Astrocyte of the spinal cord (primary cell): ENCODE data around the gene CASQ2.

ENCODE experiments used
- DNase-seq: peaks from one replicate; pipeline ENCODE4 v3.0.0; 2011; ENCODE audit warnings: low read depth, low spot score
- H3K4me3 ChIP-seq: 2 replicates; pipeline ENCODE4 v1.5.1; 2011; ENCODE audit warnings: low read depth, mild to moderate bottlenecking, low read length, moderate library complexity
- CTCF ChIP-seq: IDR thresholded peaks from 2 replicates; pipeline ENCODE4 v1.5.1; 2012; ENCODE audit warnings: low read depth, mild to moderate bottlenecking, low read length, inconsistent platforms
- in situ Hi-C: cut with HindIII; loops from 2 replicates; pipeline ENCODE4 v1.10.0; 2017; ENCODE audit warnings: low sequenced_read_pairs

The CASQ2 gene

GRCh38 chr1:115796036-115796435 lies 27.5 kb upstream of the CASQ2 start:
- no peak for DNase-seq
- TF ChIP-seq CTCF = no peak
- in situ Hi-C loops = no loop called here
- no peak overlapping the region for H3K4me3 ChIP-seq

- in situ Hi-C loops = no loop called here
- H3K4me3 ChIP-seq = no peak overlapping the region
- no peak for TF ChIP-seq CTCF
- DNase-seq = no peak
Observed at GRCh38 chr1:115794976-115795639, 26.6 kb upstream of the CASQ2 start.

GRCh38 chr1:115793162-115793561 lies 24.6 kb upstream of the CASQ2 start:
- no peak for DNase-seq
- H3K4me3 ChIP-seq = no peak overlapping the region
- in situ Hi-C loops = no loop called here
- TF ChIP-seq CTCF = no peak

- in situ Hi-C loops = no loop called here
- TF ChIP-seq CTCF = no peak
- no peak for DNase-seq
- H3K4me3 ChIP-seq = no peak overlapping the region
Observed at GRCh38 chr1:115791816-115792215, 23.3 kb upstream of the CASQ2 start.

- in situ Hi-C loops = no loop called here
- TF ChIP-seq CTCF = no peak
- DNase-seq = no peak
- no peak overlapping the region for H3K4me3 ChIP-seq
Observed at GRCh38 chr1:115790846-115791245, 22.3 kb upstream of the CASQ2 start.

- no peak for TF ChIP-seq CTCF
- no peak overlapping the region for H3K4me3 ChIP-seq
- DNase-seq = no peak
- in situ Hi-C loops = no loop called here
Observed at GRCh38 chr1:115790356-115790755, 21.8 kb upstream of the CASQ2 start.
